Measurements from ENCODE around the gene ALDH1A2.

The ALDH1A2 gene

DNA sequence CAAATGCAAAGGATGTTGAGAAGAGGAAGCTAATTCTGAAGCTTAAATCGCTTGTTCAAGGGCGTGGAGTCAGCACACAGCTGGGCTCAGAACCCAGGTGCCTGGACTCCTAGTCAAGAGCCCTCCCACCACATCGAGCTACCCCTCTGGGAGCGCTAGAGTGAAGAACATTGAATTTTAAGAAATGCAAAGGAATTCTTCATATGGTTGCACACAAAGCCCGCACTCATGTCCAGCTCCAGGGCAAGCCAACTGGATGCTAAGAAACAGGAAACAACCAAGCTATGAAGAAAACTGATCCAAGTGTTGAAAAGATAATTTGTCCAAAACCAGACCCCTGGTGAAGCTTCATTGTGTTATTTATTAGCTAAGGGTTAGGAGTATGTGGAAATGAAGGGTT, 122.3 kb downstream of the ALDH1A2 start:
- DNase-seq (ENCODE audit: low read depth) = no peak

DNA sequence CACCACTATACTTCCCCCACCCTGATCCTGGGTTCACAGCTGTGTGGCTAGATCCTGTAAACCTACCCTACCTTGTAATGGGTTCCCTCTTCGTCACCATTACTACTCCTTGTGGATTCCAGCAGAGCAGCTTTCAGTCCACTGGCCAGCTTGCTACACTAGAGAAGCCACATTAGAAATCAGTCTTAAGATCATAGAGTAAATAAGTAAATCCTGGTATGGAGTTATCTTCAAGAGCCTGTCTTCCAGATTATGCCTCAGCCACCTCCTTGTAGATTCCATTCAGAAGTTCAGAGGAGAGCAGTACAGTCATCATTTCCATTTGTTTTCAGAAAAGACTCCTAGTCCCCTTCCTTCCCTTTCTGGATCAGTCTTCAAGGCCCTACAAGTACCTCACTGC, 123.7 kb downstream of the ALDH1A2 start:
- DNase-seq (ENCODE audit: low read depth) = no peak

DNA sequence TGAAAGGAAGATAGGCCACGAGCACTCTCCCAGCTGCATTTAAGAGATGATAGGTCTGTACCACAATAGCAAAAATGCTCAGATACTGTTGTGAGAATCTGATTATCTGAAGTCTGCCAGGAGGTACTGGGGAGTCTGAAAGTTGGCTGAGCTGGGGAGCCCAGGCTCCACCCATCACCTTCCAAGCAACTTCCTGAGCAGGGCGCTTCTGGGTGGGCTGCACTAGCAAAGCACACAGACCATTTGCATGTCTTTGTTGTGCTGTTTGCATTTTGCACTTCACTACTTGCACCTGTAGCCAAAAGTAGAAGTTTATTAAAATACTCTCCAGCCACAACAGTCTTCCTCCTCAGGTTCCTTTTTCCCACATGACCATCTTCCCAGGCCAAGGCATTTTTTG, 133.2 kb downstream of the ALDH1A2 start:
- no peak for DNase-seq (ENCODE audit: low read depth)

DNA sequence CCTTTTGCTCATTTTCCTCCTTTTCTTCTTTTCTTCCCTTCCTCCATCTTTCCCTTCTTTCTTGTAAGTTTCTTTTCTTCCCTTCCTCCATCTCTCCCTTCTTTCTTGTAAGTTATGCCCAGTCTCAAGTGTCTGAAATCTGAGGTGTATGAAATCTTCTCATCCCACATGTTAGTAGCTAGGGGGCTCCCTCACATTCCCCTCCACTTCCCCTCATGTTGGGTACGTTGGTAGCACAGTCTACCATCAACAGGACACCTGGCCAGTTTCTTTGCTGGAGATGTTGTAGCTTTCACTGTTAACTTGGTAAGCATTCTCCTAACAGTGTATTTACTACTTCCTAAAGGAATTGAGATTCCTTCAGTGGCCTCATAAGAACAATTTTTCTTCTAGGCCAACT, 133.9 kb downstream of the ALDH1A2 start:
- no peak for DNase-seq (ENCODE audit: low read depth)

DNA sequence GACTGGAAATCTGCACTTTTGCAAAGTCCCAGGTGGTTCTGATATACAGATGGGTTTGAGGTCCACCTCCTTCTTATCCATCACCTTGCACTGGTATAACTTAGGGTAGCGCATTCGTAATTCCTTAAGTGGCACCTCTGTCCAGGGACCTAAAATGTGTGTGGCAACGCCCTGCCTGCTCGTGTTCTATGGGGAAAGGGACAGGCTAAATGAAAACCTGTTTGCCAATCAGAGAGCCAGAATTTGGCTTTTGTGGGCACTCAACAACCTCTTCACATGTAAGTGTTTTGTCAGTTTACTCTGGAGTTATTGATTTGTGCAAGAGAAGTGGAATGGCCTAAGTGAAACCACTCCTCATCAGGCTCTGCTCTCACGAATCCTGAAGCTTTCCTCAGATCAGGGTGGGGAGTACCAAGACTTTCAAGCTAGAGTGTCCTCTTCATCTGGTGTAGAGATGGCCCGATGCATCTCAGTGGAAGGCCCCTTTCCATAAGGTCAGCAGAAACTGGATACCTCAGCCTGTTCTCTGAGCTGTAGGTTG, 138.3 kb downstream of the ALDH1A2 start:
- no peak for DNase-seq (ENCODE audit: low read depth)

DNA sequence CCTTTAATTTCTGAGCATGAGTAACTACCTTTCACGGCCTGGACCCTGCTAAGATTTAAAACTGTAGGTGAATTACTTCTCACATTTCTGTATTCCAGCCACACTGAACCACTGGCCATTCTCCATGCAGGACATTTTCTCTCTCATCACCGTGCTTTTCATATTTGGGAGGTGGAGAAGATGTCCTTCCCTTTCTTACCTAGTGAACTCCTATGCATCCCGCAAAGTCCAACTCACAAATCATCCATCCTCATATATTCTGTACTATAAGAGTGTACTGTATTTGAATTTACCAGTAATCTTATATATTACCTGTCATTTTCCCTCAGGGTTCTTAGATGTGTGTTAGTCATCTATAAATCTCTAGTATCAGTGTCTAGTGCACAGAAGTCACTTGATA, 139.9 kb downstream of the ALDH1A2 start:
- DNase-seq (ENCODE audit: low read depth) = no peak

DNA sequence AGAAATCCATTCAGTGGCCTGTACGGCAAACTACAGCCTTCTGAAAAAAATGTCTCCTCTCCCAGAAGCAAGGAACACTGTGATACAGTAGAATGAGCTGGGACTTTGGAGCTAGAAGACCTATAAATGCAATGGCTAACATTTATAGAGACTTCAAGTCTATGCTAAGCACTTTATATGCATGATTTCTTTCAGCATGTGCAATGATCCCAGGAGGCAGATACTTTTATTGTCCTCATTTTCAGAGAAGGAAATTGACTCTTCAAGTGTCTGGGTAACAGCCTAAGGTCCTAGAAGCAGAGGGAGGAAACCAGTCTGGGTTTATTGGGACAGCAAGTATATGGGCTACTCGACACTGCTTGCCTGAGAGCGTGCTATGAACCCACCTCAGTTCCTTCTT, 140.9 kb downstream of the ALDH1A2 start:
- DNase-seq (ENCODE audit: low read depth) = no peak

DNA sequence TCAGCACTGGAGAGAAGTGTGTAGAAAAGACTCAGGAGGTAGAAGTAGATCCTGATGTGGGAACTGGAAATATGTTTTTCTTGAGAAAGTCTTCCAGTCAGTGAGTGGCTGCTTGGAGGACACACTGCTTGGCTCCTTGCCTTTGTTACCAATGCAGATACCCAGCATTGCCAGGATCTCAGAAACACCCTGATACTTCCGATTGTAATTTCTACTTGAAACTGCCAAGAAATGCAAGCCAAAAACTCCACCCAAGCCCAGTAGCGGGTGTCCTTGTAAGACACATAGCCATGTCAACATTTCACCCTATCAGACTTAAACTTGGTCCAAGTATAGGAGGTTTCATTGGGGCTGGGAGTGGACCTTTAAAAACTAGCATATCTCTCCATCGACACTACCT, 141.8 kb downstream of the ALDH1A2 start:
- no peak for DNase-seq (ENCODE audit: low read depth)

DNA sequence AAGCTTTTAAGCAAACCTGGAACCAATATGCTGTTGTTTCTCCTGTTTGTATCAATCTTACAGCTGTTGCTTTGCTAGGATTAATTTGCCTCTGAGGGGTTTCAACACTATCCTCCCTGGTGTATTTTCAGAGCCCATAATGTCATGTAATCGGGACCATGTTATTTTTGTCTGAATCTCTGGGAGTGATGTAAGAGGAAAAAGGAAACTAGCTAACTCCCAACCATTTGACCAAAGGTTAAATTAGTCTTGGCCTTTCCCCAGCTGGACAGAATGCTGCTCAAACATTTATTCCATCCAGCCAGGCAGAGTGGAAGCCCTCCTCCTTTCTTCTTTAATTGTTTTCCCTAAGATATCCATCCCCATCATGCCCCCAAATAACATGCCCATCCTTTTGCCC, 142.2 kb downstream of the ALDH1A2 start:
- DNase-seq (ENCODE audit: low read depth) = no peak

DNA sequence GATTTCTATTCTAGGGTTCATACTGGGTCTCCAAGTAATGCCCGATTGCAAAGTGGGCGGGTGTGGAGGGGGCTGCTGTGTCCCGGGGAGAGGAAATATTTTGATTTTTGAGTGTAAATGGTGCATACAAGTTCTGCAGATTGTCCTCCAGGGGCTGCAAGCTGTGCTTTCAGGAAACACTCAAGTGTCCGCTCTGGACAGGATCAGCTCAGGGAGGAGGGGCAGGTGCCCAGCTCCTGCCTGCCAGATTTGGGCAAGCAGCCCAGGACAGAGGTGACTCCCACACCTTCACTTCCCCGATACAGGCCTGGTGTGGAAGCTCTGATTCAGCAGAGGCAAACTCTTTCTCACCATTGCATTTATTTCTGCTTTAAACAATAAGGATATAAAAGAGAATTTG, 142.7 kb downstream of the ALDH1A2 start:
- no peak for DNase-seq (ENCODE audit: low read depth)

DNA sequence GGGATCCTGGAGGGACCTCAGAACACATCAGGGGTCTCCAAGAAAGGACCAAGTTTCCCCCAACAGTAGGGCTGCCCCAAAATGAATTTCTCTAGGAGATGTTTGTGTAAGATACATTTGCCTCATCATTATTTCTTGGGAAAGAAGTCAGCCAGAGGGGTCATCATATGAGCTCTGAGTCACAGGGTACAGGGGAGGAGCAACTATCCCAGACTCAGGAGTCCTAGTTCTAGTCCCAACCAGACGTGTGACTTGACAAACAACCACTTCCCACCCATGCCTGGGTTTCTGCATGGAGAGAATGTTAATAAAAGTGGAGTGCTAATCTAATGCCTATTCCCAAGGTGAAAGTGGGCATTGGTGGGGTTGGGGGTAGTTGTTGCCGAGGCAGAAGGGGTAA, 144.1 kb downstream of the ALDH1A2 start:
- DNase-seq (ENCODE audit: low read depth) = no peak

DNA sequence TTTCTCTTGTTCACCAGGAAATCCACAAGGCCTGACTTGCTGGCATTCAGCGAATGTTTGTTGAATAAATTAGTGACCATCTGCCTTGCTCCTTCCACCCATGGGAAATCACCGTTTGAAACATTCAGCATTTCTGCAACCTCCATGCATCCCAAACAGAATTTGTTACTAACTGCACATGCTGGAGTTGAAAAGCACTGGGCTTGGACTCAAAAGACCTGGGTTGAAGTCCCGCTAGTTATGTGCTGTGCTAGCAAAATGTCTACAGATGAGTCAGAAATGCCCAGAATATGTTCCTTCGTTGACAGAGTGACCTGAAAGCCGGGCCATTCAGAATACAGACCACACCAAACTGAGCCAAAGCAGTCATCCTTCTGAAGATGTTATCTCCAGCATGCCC, 144.6 kb downstream of the ALDH1A2 start:
- no peak for DNase-seq (ENCODE audit: low read depth)

DNA sequence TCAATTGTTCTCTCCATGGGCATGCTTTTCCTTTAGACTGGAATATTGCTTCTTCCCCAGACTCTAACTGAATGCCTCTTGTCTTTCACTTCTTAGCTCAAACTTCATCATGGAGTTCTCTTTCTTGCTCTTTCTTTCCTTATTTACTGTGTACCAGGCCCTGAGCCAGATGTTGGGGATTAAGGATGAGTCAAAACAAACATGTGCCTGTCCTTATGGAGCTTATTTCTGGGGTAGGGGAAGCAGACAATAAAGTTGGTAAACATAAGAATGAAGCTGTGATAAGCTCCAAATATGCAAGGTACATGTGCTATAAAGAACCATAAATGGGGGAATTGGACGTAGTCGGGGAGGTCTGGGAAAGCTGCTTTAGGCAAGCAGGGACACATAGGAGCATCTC, 145.8 kb downstream of the ALDH1A2 start:
- no peak for DNase-seq (ENCODE audit: low read depth)

DNA sequence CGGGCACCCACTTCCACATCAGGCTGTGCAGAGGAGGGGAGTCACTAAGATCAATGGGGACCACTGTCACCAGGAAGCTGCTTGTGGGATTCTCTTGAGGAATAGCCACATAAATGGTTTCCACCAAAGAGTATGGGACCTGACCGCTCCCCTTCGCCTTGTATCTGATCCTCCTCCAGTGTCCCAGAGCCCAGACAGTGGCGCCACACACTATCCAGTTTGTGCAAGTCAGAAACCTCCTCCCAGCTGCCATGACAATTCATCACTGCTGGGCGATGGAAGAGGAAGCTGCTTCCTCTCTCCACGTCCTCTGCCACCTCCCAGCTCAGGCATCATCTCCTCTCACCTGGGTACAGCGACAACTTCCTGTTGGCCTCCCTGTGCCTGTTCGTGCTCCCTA, 147.5 kb downstream of the ALDH1A2 start:
- no peak for DNase-seq (ENCODE audit: low read depth)

DNA sequence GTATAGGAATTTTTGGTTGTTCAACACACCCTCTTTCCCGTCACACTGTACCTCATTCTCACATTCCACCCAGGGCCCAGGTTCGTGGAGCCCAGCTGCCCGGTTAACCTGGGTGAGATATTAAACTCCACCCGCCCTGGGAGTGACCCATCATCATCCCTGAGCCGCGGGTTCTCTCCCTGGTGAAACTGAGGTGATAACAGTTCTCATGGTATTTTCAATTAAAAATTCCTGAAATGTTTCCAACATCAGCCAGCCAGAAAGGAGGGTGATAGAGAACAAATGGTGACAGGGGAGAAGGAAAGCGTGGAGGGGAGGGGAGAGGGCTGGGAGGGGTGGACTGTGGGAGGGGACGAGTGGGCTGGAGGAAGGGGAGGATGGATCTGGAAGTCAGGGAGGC, 148.8 kb downstream of the ALDH1A2 start:
- no peak for DNase-seq (ENCODE audit: low read depth)

DNA sequence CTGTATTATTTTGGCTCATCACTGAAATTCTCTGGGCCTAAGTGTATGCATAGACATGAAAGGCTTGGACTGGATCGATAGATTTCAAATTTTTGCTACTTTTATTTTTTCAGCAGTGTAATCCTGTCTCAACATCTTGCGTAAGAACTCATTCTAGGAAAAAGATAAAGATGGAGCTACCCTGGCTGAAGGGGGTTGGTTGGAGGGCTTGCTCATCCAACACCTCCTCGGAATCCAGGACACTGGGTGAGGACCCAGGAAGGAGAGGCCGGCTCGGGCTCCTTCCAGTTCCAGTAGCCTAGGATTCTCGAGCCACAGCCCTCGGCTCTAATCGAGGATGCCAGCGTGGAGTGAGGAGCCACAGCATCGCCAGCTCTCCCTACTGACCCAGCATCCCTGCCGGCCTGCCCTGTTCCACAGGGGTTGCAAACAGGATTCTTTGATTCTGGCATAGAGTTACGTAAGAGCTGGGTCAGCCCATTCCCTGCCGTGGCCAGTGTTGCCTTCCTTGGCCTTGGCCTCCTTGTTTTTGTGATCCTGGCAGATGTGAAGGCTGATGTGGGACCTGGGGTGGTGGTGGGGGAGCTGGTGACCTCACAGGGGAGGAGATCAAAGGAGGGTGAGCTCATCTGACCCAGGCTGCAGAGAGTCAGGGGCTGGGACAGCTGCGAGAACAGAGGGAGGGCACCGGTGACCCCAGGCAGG, 149.5 kb downstream of the ALDH1A2 start:
- no peak for DNase-seq (ENCODE audit: low read depth)

DNA sequence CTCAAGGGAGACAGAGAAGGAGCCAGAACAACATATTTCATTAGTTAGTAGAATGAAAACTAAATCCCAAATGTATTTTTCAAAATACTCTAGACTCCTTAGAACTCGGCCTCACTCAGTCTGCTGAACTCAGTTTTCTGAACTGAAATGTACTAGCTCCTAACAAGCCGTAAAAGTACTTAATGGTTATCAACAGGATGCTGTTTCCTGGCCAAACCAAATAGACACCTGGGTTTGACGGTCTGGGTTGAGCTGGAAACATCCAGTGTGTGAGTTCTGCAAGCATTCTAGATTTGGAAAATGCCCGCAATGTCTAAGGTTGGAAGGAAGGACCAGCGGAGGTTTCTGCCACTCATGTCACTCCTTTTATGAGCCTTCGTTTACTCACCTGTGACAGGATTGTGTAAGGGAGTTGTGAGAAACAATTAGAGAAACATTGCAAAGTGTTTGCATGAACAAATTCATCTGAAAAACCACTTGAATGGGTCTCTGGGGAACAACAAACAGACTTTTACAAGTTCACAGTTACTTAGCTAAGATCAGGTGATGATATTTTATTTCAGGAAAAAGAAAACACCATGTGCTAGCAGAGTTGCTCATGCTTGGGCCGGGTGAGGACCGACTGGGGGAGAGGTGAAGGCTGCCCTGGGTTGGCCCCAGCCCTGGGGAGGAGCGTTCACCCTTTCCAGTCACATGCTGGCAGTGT, 151.0 kb downstream of the ALDH1A2 start:
- no peak for DNase-seq (ENCODE audit: low read depth)

DNA sequence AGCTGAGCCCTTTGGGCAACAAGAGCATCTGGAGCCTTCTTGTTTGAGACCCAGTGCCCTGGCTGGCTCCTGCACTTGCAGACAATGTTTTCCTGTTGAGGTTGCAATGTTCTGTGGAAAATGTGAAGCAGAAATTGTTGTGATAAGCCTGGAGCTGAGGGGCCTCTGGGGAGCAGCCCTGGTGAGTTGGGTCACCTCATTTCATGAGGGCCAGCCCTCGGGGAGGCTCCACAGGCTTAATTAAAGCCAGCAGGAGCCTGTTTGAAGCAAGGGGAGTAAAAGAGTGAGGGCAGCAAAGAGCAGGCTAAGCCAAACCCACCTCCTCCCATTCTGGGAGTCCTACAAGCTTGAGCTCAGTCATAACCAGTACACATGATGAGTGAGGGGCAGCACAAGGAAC, 154.3 kb downstream of the ALDH1A2 start:
- DNase-seq (ENCODE audit: low read depth) = no peak

DNA sequence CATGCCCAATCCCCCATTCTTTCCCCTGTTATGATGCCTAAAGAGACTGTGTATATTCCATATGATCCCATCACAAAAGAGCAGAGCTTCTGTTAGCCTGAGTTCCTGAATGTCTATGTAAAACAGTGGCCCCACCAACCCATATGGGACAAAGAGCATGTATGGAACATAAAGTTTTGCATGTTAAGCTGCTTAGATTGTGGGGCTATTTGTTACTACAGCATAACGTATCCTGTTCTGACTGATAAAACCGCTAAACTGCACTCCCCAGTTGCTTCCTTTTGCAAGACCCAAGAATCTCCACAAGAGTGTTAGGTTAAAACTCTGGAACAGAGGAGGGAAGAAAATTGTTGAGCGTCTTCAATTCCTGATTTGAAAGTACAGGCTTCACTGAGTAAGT, 154.8 kb downstream of the ALDH1A2 start:
- no peak for DNase-seq (ENCODE audit: low read depth)

DNA sequence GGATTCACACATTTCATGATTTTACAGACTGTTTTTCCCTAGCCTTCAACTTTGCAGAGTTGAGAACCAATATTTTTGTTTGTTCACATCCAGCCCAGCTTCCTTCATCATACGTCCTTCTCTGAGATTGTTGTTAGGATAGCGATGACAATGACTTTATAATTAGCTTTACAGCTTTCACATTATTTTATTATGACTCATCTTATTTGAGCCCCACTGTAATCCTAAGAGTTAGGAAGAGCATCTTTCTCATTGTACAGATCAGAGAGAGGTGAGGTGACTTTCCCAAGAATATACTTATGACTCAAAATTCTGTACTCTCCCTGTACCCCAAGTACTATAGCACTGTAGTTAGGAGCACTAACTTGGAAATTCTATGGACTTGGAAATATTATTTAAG, 156.1 kb downstream of the ALDH1A2 start:
- DNase-seq (ENCODE audit: low read depth) = no peak

DNA sequence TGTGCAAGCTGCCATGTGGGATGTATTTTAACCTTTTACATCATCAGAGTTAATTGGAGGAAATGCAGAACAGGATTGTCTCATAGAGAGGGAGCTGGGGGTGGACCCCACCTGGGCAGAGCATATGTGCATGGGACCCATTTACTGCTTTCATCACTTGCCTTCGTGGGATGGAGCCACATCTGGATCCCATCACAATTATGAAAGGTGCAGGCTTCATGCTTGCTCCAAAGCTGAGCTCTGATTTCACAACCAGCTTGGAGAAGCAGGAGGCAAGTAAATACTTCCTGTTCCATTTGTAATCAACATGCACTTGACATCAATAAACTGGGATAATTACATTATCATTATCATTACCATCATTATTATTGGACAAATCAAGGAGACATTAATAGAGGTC, 161.9 kb downstream of the ALDH1A2 start:
- DNase-seq (ENCODE audit: low read depth) = no peak
